Activated naive CD8-positive, alpha-beta T cell treated with anti-CD3 and anti-CD28 coated beads for 36 hours (primary cell): ENCODE measurements around the gene SLC25A21. TPM values are rescaled to one million over a fixed set of nuclear protein-coding genes. Genes with fewer than 3 reads are reported as not detected.

Experiments used
- DNase-seq: peaks from one replicate; pipeline ENCODE4 v3.0.0; 2021
- H3K27ac Mint-ChIP-seq: one replicate; pipeline ENCODE4 v1.8.0; 2022; ENCODE audit warnings: mild to moderate bottlenecking, moderate library complexity, mixed read lengths
- H3K27me3 Mint-ChIP-seq: one replicate; pipeline ENCODE4 v1.8.0; 2022; ENCODE audit warnings: mild to moderate bottlenecking, mixed read lengths
- H3K36me3 Mint-ChIP-seq: one replicate; pipeline ENCODE4 v1.8.0; 2021; ENCODE audit warnings: mild to moderate bottlenecking, mixed read lengths
- H3K4me1 Mint-ChIP-seq: one replicate; pipeline ENCODE4 v1.8.0; 2021; ENCODE audit warnings: mixed read lengths
- H3K4me3 Mint-ChIP-seq: one replicate; pipeline ENCODE4 v1.8.0; 2022; ENCODE audit warnings: mild to moderate bottlenecking, moderate library complexity, mixed read lengths
- H3K9me3 Mint-ChIP-seq: one replicate; pipeline ENCODE4 v1.8.0; 2022; ENCODE audit warnings: mixed read lengths
- total RNA-seq, 2 experiments: library from RNA; stranded (reverse); gene quantifications; one replicate each; pipeline ENCODE4 v1.2.3, GENCODE V29; 2021

Gene SLC25A21
- total RNA-seq, 2 experiments from 2014 or later, result not detected

- no peaks in the 10 kb centered on the region for H3K36me3 Mint-ChIP-seq
- DNase-seq, result no peak
These were observed 221.0 kb downstream of the SLC25A21 start for GRCh38 chr14:36951380-36951911.

DNA sequence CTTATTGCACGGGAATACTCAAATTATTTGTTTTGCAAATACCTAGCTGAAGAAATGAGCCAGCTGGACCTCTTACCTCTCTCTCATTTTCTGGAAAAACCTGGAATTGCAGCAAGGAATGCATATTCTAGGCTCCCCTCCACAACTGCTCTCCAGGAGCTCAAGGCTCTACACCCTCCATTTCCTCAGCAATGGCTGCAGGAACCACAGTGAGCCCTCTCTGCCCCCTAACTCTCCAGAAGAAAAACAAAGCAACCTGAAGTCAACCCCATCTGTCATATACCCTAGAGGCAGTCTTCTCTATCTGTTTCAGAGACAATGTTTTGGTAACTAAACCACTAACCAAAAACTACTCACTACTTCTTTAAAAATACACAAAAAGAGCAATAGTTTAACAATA, 221.6 kb downstream of the SLC25A21 start:
- Mint-ChIP-seq H3K4me3 (no peak overlapping the region), H3K36me3 (no peaks in the 10 kb centered on the region)

More at GRCh38 chr14:36951380-36951911, 221.0 kb downstream of the SLC25A21 start:
- H3K27ac Mint-ChIP-seq, result no peak overlapping the region
- no peaks in the 10 kb centered on the region for H3K9me3 Mint-ChIP-seq
- H3K4me3 Mint-ChIP-seq, result no peak overlapping the region
- H3K4me1 Mint-ChIP-seq, result no peaks in the 10 kb centered on the region
- H3K27me3 Mint-ChIP-seq, result peaks cover 8% of the 10 kb centered on the region

DNA sequence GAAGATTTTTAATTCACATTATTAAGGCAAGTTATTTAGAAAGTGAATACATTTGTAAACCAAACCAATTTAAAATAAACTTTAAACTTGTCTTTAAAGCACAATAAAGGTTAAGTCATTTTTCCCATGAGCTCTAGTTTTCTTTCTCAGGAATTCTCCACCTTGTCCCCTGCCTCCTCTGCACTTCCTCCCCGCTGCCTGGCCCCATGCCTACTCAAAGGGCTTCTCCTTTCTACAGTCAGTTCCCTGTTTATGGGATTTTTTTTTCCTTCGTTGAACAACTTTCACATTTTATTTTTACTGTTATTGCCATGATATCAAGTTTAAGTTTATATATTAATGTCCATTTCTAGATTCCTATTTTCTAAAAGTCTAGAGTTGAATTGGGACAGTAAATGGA, 223.0 kb downstream of the SLC25A21 start:
- H3K9me3 Mint-ChIP-seq, result no peaks in the 10 kb centered on the region
- H3K4me1 Mint-ChIP-seq, result no peaks in the 10 kb centered on the region
- H3K4me3 Mint-ChIP-seq, result no peak overlapping the region
- no peaks in the 10 kb centered on the region for H3K36me3 Mint-ChIP-seq
- H3K27me3 Mint-ChIP-seq, result peaks cover 8% of the 10 kb centered on the region
- no peak for DNase-seq
- no peak overlapping the region for H3K27ac Mint-ChIP-seq

More for the DNA sequence above, 221.6 kb downstream of the SLC25A21 start:
- no peak for DNase-seq
- Mint-ChIP-seq H3K27ac (no peak overlapping the region), H3K9me3 (no peaks in the 10 kb centered on the region), H3K27me3 (peaks cover 8% of the 10 kb centered on the region), H3K4me1 (no peaks in the 10 kb centered on the region)

DNA sequence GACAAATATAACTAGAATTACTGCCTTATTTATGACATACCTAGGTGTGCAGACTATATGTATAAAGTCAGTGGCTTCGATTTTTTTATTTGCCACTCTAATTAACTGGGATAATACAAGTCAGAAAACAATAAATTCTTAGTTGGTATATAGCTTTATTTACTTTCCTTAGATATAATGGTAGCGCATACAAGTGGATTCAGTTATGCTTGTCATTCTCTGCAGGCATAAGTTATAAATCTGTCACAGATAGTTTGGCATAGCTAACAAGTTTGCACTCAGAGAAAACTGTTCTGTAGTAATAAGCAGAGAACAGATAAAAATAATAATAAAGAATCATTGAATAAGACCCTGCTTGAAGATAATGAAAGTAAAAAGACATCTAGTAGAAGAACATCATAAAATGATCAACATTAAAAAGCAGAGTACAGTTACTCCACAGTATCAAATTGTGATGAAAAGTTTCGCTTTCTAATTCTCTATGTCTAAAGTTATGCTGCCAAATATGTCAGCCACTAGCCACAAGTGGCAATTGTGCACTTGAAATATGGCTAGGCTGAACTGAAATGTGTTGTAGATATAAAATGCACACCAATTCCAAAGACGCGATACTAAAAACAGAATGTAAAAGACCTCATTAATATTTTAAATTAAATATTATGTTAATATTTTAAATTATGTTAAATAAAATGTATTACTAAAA, 224.1 kb downstream of the SLC25A21 start:
- no peak for DNase-seq
- Mint-ChIP-seq H3K27me3 (peaks cover 8% of the 10 kb centered on the region), H3K9me3 (no peaks in the 10 kb centered on the region), H3K27ac (no peak overlapping the region), H3K4me1 (no peaks in the 10 kb centered on the region), H3K4me3 (no peak overlapping the region), H3K36me3 (no peaks in the 10 kb centered on the region)

- no peak for DNase-seq
- Mint-ChIP-seq H3K36me3 (no peaks in the 10 kb centered on the region), H3K27me3 (peaks cover 9% of the 10 kb centered on the region), H3K4me1 (no peaks in the 10 kb centered on the region), H3K4me3 (no peak overlapping the region), H3K9me3 (no peaks in the 10 kb centered on the region), H3K27ac (no peak overlapping the region)
These were observed 225.0 kb downstream of the SLC25A21 start for GRCh38 chr14:36947362-36947761.

- Mint-ChIP-seq H3K27me3 (peaks cover 11% of the 10 kb centered on the region), H3K9me3 (no peaks in the 10 kb centered on the region), H3K36me3 (no peaks in the 10 kb centered on the region), H3K4me1 (no peaks in the 10 kb centered on the region), H3K27ac (no peak overlapping the region), H3K4me3 (no peak overlapping the region)
- DNase-seq, result no peak
These were observed 225.5 kb downstream of the SLC25A21 start for GRCh38 chr14:36946872-36947271.

DNA sequence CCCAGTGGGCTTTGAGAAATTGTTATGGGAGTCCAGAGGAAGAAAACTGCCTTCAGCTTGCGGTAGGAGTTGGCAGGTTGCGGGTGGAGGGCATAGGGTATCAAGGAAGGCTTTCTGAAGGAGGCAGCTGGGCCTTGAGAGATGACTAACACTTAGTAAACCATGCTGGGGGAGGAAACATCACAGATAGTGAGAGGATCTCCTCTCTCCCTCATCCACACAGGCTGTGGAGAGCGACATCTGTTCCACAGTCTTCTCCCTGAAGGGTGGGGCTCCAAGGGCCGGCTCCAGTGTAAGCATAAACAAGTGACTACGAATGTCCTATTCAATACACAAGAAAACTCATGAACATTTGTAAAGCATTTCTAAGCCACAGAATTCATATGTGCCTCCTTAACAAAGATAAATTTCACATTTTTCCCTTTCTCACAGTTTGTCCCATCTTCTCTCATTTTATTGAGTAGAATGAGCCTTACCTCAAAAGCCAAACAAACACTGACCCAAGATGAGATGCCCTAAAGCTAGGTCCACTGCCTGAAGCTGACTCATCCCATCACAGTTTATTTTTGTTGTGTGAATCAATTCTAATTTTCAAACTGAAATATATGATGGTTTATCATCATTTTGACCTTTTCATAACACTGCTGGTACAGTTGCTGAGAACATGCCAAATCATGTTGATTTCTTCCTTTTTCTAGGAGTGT, 227.9 kb downstream of the SLC25A21 start:
- no peak for DNase-seq
- H3K4me1 Mint-ChIP-seq, result no peaks in the 10 kb centered on the region

DNA sequence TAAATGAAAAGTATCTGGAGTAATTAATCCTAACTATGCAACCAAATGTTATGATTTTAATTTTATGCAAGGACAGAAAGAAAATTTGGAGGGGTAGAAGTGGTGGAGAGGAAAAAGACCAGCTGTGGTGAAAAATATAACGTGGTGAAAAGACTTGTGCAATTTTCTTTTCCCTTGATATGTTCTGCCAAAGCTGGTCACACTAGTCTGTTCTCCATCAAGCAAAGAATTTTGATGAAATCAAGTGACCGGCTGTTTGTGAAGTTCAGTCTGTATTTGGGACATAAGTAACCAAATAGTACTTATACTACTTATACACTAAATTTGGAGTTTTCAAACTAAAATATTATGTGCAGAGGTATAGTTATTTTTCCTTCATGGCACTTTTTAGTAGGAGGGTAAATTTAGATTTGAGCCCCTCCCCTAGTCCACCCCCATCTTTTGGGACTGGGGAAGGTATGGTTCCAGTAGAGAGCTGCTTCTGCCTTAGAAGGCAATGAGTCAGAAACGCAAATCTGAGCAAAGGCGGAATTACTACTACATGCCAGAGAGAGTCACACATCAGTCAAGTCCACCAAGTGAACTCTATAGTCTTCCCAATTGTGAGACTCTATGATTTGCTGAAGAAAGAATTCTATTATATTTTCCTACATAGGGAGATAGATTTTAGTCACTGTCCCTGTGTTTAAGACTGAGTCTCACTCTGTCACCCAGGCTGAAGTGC, 229.7 kb downstream of the SLC25A21 start:
- peaks cover 3% of the 10 kb centered on the region for H3K27me3 Mint-ChIP-seq
- no peaks in the 10 kb centered on the region for H3K36me3 Mint-ChIP-seq
- no peak for DNase-seq
- no peak overlapping the region for H3K4me3 Mint-ChIP-seq
- H3K27ac Mint-ChIP-seq, result no peak overlapping the region
- no peaks in the 10 kb centered on the region for H3K9me3 Mint-ChIP-seq
- H3K4me1 Mint-ChIP-seq, result no peaks in the 10 kb centered on the region

More for the DNA sequence above, 227.9 kb downstream of the SLC25A21 start:
- Mint-ChIP-seq H3K4me3 (no peak overlapping the region), H3K9me3 (no peaks in the 10 kb centered on the region), H3K36me3 (no peaks in the 10 kb centered on the region), H3K27me3 (peaks cover 6% of the 10 kb centered on the region), H3K27ac (no peak overlapping the region)

DNA sequence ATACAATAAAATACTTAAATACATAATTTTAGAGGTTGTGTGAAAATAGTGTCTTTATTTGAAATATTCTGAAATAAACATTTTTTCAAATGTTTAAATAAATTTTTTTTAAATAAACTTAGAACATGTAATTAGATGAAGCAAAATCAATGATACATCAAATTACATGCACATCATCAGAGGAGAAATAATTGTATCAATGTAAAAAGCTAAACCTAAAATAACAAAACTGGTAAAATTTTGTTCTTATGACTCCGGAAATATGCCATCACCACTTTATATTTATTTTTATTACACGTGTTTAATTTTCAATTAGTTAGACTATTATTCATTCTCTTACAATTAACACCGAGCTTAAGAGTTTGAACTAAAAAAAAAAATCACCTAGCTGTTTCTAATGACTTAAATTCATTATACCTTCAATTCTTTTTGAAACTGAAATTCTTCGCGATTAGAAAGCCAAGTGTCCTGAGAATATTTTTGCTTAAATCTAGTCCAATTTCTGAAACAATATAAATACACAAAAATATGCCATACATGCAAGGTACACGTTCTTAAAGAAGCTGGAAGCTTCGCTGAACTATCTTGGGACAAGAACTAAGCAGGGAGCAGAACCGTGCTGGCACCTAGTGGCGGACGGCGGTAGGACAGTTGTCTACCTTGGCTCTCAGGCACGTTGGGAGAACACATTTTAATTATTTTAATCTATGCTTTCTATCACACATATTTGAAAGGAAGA, 230.5 kb downstream of the SLC25A21 start:
- H3K4me1 Mint-ChIP-seq, result no peaks in the 10 kb centered on the region
- no peaks in the 10 kb centered on the region for H3K36me3 Mint-ChIP-seq
- no peak overlapping the region for H3K27ac Mint-ChIP-seq
- H3K4me3 Mint-ChIP-seq, result no peak overlapping the region
- H3K27me3 Mint-ChIP-seq, result peaks cover 3% of the 10 kb centered on the region
- DNase-seq, result peak; percentile 42
- H3K9me3 Mint-ChIP-seq, result no peaks in the 10 kb centered on the region

DNA sequence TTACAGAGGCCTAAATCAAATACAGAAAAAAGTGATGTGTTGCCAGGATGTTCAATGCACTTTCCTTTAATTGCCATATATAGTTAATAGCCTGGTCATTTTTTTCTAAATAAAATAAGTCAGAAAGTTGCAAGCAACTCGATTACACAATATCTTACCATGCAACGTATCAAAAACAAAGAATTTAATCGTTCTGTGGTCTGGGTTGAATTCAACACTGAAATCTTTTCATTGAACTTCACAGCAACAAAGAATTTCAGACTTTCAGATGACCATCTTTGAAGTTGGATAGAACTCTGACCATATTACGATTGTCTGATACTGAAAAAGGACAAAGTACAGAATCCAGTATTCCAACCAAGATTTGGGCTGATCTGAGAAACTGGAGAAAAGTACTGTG, 231.9 kb downstream of the SLC25A21 start:
- no peaks in the 10 kb centered on the region for H3K4me1 Mint-ChIP-seq
- no peak overlapping the region for H3K4me3 Mint-ChIP-seq
- no peak overlapping the region for H3K27ac Mint-ChIP-seq
- DNase-seq, result no peak
- H3K9me3 Mint-ChIP-seq, result no peaks in the 10 kb centered on the region
- H3K36me3 Mint-ChIP-seq, result no peaks in the 10 kb centered on the region
- peaks cover 3% of the 10 kb centered on the region for H3K27me3 Mint-ChIP-seq

- H3K27ac Mint-ChIP-seq, result no peak overlapping the region
- peaks cover 3% of the 10 kb centered on the region for H3K27me3 Mint-ChIP-seq
- no peak overlapping the region for H3K4me3 Mint-ChIP-seq
- H3K4me1 Mint-ChIP-seq, result no peaks in the 10 kb centered on the region
- no peaks in the 10 kb centered on the region for H3K9me3 Mint-ChIP-seq
- no peak for DNase-seq
- no peaks in the 10 kb centered on the region for H3K36me3 Mint-ChIP-seq
These were observed 233.1 kb downstream of the SLC25A21 start for GRCh38 chr14:36939265-36939664.

DNA sequence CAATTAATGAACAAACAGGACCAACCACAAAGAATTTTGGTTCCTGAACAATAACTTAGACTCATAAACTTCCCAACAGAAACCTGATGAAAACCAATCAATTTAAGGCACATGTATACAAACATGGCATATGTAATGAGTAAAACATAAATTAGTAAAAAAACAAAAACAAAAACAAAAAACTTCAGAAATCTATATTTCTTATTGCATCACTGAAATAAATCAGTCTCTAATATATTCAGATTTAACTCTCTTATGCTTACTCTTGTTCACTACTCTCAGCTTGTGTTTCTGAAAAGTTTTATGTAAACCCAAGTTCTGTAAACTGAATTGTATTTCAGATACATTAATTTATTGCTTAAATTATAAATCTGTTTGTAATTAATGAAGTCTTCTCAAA, 233.7 kb downstream of the SLC25A21 start:
- Mint-ChIP-seq H3K4me3 (no peak overlapping the region), H3K27me3 (peaks cover 3% of the 10 kb centered on the region), H3K27ac (no peak overlapping the region), H3K9me3 (no peaks in the 10 kb centered on the region), H3K4me1 (no peaks in the 10 kb centered on the region), H3K36me3 (no peaks in the 10 kb centered on the region)
- no peak for DNase-seq

DNA sequence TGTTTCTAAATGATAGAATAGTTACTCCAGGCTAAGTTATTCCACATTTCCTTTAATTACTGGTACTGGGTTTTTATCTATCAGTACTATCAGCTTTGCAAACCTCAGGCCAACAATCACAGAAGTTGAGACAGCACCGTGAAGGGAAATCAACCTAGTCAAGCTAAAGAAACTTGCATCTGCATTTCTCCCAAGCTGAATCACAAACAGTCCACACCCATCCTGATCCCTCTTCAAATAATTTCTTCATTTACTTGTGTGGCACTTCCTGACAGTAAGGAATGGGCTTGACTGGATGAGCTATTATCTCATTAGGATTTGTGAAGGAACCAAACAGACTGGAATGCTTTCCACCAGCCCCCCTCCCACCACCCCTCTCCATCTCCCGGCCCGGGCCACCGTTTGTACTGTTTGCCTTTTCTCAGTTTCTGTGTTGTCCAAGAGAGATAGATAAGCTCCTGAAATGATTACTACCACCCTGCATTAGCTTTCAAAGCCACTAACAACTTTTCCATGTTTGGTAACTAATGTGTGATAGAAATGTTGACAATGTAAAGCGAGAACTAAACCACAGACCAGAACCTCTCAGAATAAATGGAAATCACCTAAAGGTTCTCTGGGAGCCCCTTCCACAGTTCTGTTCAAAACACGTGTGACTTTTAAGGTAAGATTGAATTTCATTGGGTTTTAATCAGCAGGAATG, 236.3 kb downstream of the SLC25A21 start:
- no peak for DNase-seq
- no peaks in the 10 kb centered on the region for H3K4me1 Mint-ChIP-seq
- H3K27ac Mint-ChIP-seq, result no peak overlapping the region
- no peaks in the 10 kb centered on the region for H3K27me3 Mint-ChIP-seq
- no peak overlapping the region for H3K4me3 Mint-ChIP-seq
- no peaks in the 10 kb centered on the region for H3K36me3 Mint-ChIP-seq
- H3K9me3 Mint-ChIP-seq, result no peaks in the 10 kb centered on the region

- H3K4me1 Mint-ChIP-seq, result no peaks in the 10 kb centered on the region
- no peak for DNase-seq
- no peaks in the 10 kb centered on the region for H3K27me3 Mint-ChIP-seq
- no peaks in the 10 kb centered on the region for H3K36me3 Mint-ChIP-seq
- H3K4me3 Mint-ChIP-seq, result no peak overlapping the region
- H3K27ac Mint-ChIP-seq, result no peak overlapping the region
- H3K9me3 Mint-ChIP-seq, result no peaks in the 10 kb centered on the region
These were observed 238.1 kb downstream of the SLC25A21 start for GRCh38 chr14:36934304-36934703.
